ENCODE data around the gene LARGE2.

LARGE2 gene

GRCh38 chr11:45918331-45918941, 4.0 kb upstream of the LARGE2 start (continued):
- TF ChIP-seq REST (tag by site-specific recombination; IDR thresholded peaks at IDR 0.05) (no peak), ZNF354C (tag by site-specific recombination; IDR thresholded peaks at IDR 0.05; ENCODE audit: borderline replicate concordance, low read depth) (no peak), ZNF521 (tag by site-specific recombination; IDR thresholded peaks at IDR 0.05) (no peak), KLF8 (tag by site-specific recombination; IDR thresholded peaks at IDR 0.05) (peak; percentile 45; the same call in 1 of the 2 replicates), HOXD13 (CRISPR knock-in tag; IDR thresholded peaks at IDR 0.05; ENCODE audit: borderline replicate concordance) (no peak), ZNF311 (tag by site-specific recombination; IDR thresholded peaks at IDR 0.05; ENCODE audit: borderline replicate concordance) (no peak), ZNF302 (tag by site-specific recombination; IDR thresholded peaks at IDR 0.05; ENCODE audit: low read depth) (no peak), ZNF121 (tag by site-specific recombination; IDR thresholded peaks at IDR 0.05) (no peak), ZNF2 (tag by site-specific recombination; IDR thresholded peaks at IDR 0.05) (no peak), ZNF335 (tag by site-specific recombination; conservative IDR thresholded peaks at IDR 0.05) (peak; percentile 25), BCL11A (tag by site-specific recombination; IDR thresholded peaks at IDR 0.05; ENCODE audit: low read depth) (no peak), ZNF148 (tag by site-specific recombination; IDR thresholded peaks at IDR 0.05; ENCODE audit: borderline replicate concordance) (no peak), ZNF670 (tag by site-specific recombination; IDR thresholded peaks at IDR 0.05; ENCODE audit: low read depth) (no peak), ZNF768 (tag by site-specific recombination; IDR thresholded peaks at IDR 0.05) (no peak), ZNF510 (tag by site-specific recombination; IDR thresholded peaks at IDR 0.05; ENCODE audit: insufficient replicate concordance) (no peak), ZNF157 (tag by site-specific recombination; IDR thresholded peaks at IDR 0.05) (no peak), ZNF785 (tag by site-specific recombination; IDR thresholded peaks at IDR 0.05) (no peak), ZNF146 (tag by site-specific recombination; IDR thresholded peaks at IDR 0.05) (no peak), ZNF266 (tag by site-specific recombination; IDR thresholded peaks at IDR 0.05; ENCODE audit: low read depth) (no peak), ZNF223 (tag by site-specific recombination; IDR thresholded peaks at IDR 0.05) (no peak), ZNF341 (tag by site-specific recombination; IDR thresholded peaks at IDR 0.05; ENCODE audit: low read depth) (no peak), ZNF837 (tag by site-specific recombination; IDR thresholded peaks at IDR 0.05) (no peak), ZNF658 (tag by site-specific recombination; IDR thresholded peaks at IDR 0.05) (no peak), ZNF426 (tag by site-specific recombination; IDR thresholded peaks at IDR 0.05) (no peak), ZFP41 (tag by site-specific recombination; IDR thresholded peaks at IDR 0.05; ENCODE audit: borderline replicate concordance) (no peak), BCL11B (tag by site-specific recombination; IDR thresholded peaks at IDR 0.05; ENCODE audit: low read depth) (no peak), ZNF350 (tag by site-specific recombination; IDR thresholded peaks at IDR 0.05) (no peak), ZNF211 (tag by site-specific recombination; IDR thresholded peaks at IDR 0.05; ENCODE audit: low read depth) (no peak), ZNF423 (tag by site-specific recombination; IDR thresholded peaks at IDR 0.05) (peak; percentile 84), MZF1 (tag by site-specific recombination; IDR thresholded peaks at IDR 0.05; ENCODE audit: borderline replicate concordance) (no peak), FEZF1 (tag by site-specific recombination; IDR thresholded peaks at IDR 0.05) (no peak), ZIC2 (tag by site-specific recombination; IDR thresholded peaks at IDR 0.05) (peak; percentile 50), ZNF280C (tag by site-specific recombination; IDR thresholded peaks at IDR 0.05) (no peak), ZNF596 (tag by site-specific recombination; IDR thresholded peaks at IDR 0.05) (no peak), ZNF324 (tag by site-specific recombination; IDR thresholded peaks at IDR 0.05) (no peak)
